Testis (tissue), 2 donors: ENCODE results near the gene KLF6.

Experiments
- CTCF ChIP-seq, 3 experiments: fragments of 450-650 bp in 2 of 3; fragments of 200-600 bp in 1 of 3; sonication (generic) in 1 of 3; IDR thresholded peaks; one replicate each; pipeline ENCODE4 v1.5.1; 2016 to 2019; ENCODE audit warnings: antibody characterized with exemption in 3 of 3, mild to moderate bottlenecking in 2 of 3, moderate library complexity in 1 of 3
- POLR2A ChIP-seq: fragments of 450-650 bp; IDR thresholded peaks from one replicate; pipeline ENCODE4 v1.6.1; 2017; ENCODE audit warnings: antibody characterized with exemption, mild to moderate bottlenecking, moderate library complexity

- TF ChIP-seq CTCF (IDR thresholded peaks at IDR 0.05): no peak
- TF ChIP-seq POLR2A: no peak
Observed at GRCh38 chr10:3740157-3740871, 44.7 kb downstream of the KLF6 start.
